Measurements from ENCODE around the gene GDE1. TPM values are rescaled to one million over a fixed set of nuclear protein-coding genes. Genes with fewer than 3 reads are reported as not detected.

GDE1 gene
- 10 to 100 TPM; 67.8 to 92.1 TPM for total RNA-seq

- Histone ChIP-seq H3K9me3 (no peaks in the 10 kb centered on the region), H3K27me3 (replicated peaks; ENCODE audit: insufficient read depth) (no peaks in the 10 kb centered on the region), H3K4me1 (replicated peaks) (peaks cover 9% of the 10 kb centered on the region), H3K36me3 (no peaks in the 10 kb centered on the region), H3K27ac (peak within 1 kb of the TSS; percentile 86 to 90), H3K4me3 (peak within 1 kb of the TSS; percentile 71 to 82)
- peak; percentile 97 for DNase-seq (ENCODE audit: low spot score)
- TF ChIP-seq POLR2A (IDR thresholded peaks at IDR 0.05), result peak; percentile 95
- peak; percentile 97 for TF ChIP-seq POLR2AphosphoS5 (IDR thresholded peaks at IDR 0.05)
- peak in 3 of 4 experiments; percentile 2 to 47 (median 3) for TF ChIP-seq CTCF (IDR thresholded peaks at IDR 0.05)
- WGBS, result under 1% methylated on average over 62 of the region's 62 CpGs
- intact Hi-C loops (cut with DNase I), result loop anchor here (5.0 kb wide), 1 partner anchor 454 kb away; the partner anchor contains the start of gene COQ7
Observed at GRCh38 chr16:19521471-19522396, at the start of gene GDE1. GDE1 (minus strand) TSS chr16:19522098; CDS start chr16:19521964, 134 bp downstream.

- TF ChIP-seq POLR2AphosphoS5 (IDR thresholded peaks at IDR 0.05) (no peak), POLR2A (IDR thresholded peaks at IDR 0.05) (no peak), CTCF (IDR thresholded peaks at IDR 0.05) (no peak)
- intact Hi-C loops (cut with DNase I), result no loop called here
- H3K36me3 ChIP-seq, result peaks cover 0 to 8% of the 10 kb centered on the region in 2 donors
- no peaks in the 10 kb centered on the region for H3K9me3 ChIP-seq
- no peaks in the 10 kb centered on the region for H3K4me1 ChIP-seq (replicated peaks)
- no peak for DNase-seq (ENCODE audit: low spot score)
- no peak overlapping the region for H3K27ac ChIP-seq
- H3K27me3 ChIP-seq (replicated peaks; ENCODE audit: insufficient read depth), result no peaks in the 10 kb centered on the region
- no peak overlapping the region for H3K4me3 ChIP-seq
- WGBS, result 88% methylated on average over 8 of the region's 8 CpGs
Observed at GRCh38 chr16:19567560-19567959, 45.7 kb upstream of the GDE1 start.

- no peaks in the 10 kb centered on the region for H3K27me3 ChIP-seq (replicated peaks; ENCODE audit: insufficient read depth)
- H3K4me3 ChIP-seq, result no peak overlapping the region
- H3K4me1 ChIP-seq (replicated peaks), result no peaks in the 10 kb centered on the region
- intact Hi-C loops (cut with DNase I), result no loop called here
- WGBS, result 99% methylated on average over 3 of the region's 3 CpGs
- DNase-seq (ENCODE audit: low spot score), result no peak
- no peak for TF ChIP-seq POLR2A (IDR thresholded peaks at IDR 0.05)
- no peak for TF ChIP-seq CTCF (IDR thresholded peaks at IDR 0.05)
- TF ChIP-seq POLR2AphosphoS5 (IDR thresholded peaks at IDR 0.05), result no peak
- no peaks in the 10 kb centered on the region for H3K9me3 ChIP-seq
- H3K27ac ChIP-seq, result no peak overlapping the region
- peaks cover 0 to 8% of the 10 kb centered on the region in 2 donors for H3K36me3 ChIP-seq
Observed at GRCh38 chr16:19566362-19566761, 44.5 kb upstream of the GDE1 start.

- Histone ChIP-seq H3K36me3 (peaks cover 0 to 8% of the 10 kb centered on the region in 2 donors), H3K4me3 (no peak overlapping the region), H3K27ac (no peak overlapping the region), H3K27me3 (replicated peaks; ENCODE audit: insufficient read depth) (no peaks in the 10 kb centered on the region), H3K4me1 (replicated peaks) (no peaks in the 10 kb centered on the region), H3K9me3 (no peaks in the 10 kb centered on the region)
- no peak for DNase-seq (ENCODE audit: low spot score)
- intact Hi-C loops (cut with DNase I), result no loop called here
- TF ChIP-seq POLR2AphosphoS5 (IDR thresholded peaks at IDR 0.05), result no peak
- no peak for TF ChIP-seq POLR2A (IDR thresholded peaks at IDR 0.05)
- TF ChIP-seq CTCF (IDR thresholded peaks at IDR 0.05), result no peak
- WGBS, result 97% methylated on average over 4 of the region's 4 CpGs
Observed at GRCh38 chr16:19563377-19563776, 41.5 kb upstream of the GDE1 start.

All from prostate gland (tissue), 2 donors.